Measurements from ENCODE around the gene GXYLT2.
"Not testable (repeated sequence)": the region's sequence is repeated elsewhere in the genome, so short reads cannot be mapped to it uniquely, and the experiment has no call there.

GRCh38 chr3:73003050-73003449, 115.2 kb downstream of the GXYLT2 start:
- not testable (repeated sequence) for TF ChIP-seq CTCF, EP300, POLR2A (IDR thresholded peaks at IDR 0.05)
